CD4-positive, alpha-beta T cell (primary cell): ENCODE results near the gene TRPV6. TPM values are rescaled to one million over a fixed set of nuclear protein-coding genes. Genes with fewer than 3 reads are reported as not detected.

ENCODE experiments used
- ATAC-seq: fragments of 200-7000 bp; cut with Tn5 transposase; one replicate; pipeline ENCODE4 v1.10.0; 2022; ENCODE audit warnings: mild to moderate bottlenecking; ENCODE audit not compliant: poor library complexity
- CTCF ChIA-PET: fragments of 350-600 bp; sonication (Branson Sonifier 250); formaldehyde crosslinking; loops from one replicate; lab custom pipeline; 2021; ENCODE audit warnings: antibody characterized with exemption, inconsistent platforms; lab: Charles Lee
- POLR2A ChIA-PET: fragments of 350-600 bp; sonication (Branson Sonifier 250); formaldehyde crosslinking; loops from one replicate; lab custom pipeline; 2021; ENCODE audit warnings: antibody characterized with exemption, inconsistent platforms; lab: Charles Lee
- DNase-seq, 14 experiments: peaks; one replicate each; pipeline ENCODE4 v3.0.0-alpha.2; 2013 to 2020; ENCODE audit warnings: mixed read lengths in 2 of 14
- H3K27ac ChIP-seq, 2 donors: one replicate each; pipeline versions ENCODE4 v1.5.1 to v1.7.0; 2013; ENCODE audit warnings: low read length in 2 of 2, low read depth in 1 of 2, mild to moderate bottlenecking in 1 of 2
- H3K27me3 ChIP-seq, 2 experiments: 1 replicate in 1 of 2; 2 replicates in 1 of 2; pipeline versions ENCODE4 v1.6.1 to v1.7.0; 2013; ENCODE audit warnings: low read length in 2 of 2, control low read depth in 1 of 2, mild to moderate bottlenecking in 1 of 2, moderate library complexity in 1 of 2; ENCODE audit not compliant: insufficient read depth in 2 of 2, control insufficient read depth in 1 of 2
- H3K36me3 ChIP-seq: one replicate; pipeline ENCODE4 v1.6.1; 2013; ENCODE audit warnings: low read length, control low read depth; ENCODE audit not compliant: insufficient read depth
- H3K4me1 ChIP-seq: one replicate; pipeline ENCODE4 v1.6.1; 2013; ENCODE audit warnings: low read length, control low read depth; ENCODE audit not compliant: insufficient read depth
- H3K4me3 ChIP-seq: one replicate; pipeline ENCODE4 v1.5.1; 2013; ENCODE audit warnings: mild to moderate bottlenecking, low read length, moderate library complexity
- H3K9me3 ChIP-seq, 2 experiments: 1 replicate in 1 of 2; 2 replicates in 1 of 2; pipeline versions ENCODE4 v1.6.1 to v1.7.0; 2013; ENCODE audit warnings: low read length in 2 of 2, mild to moderate bottlenecking in 2 of 2, control low read depth in 1 of 2, moderate library complexity in 1 of 2; ENCODE audit not compliant: control insufficient read depth in 1 of 2, insufficient read depth in 1 of 2
- H3K27ac Mint-ChIP-seq: one replicate; pipeline ENCODE4 v1.8.0; 2020; ENCODE audit warnings: mixed read lengths
- H3K27me3 Mint-ChIP-seq: one replicate; pipeline ENCODE4 v1.8.0; 2021; ENCODE audit warnings: mixed read lengths
- H3K36me3 Mint-ChIP-seq: one replicate; pipeline ENCODE4 v1.8.0; 2021; ENCODE audit warnings: low read depth, mixed read lengths
- H3K4me1 Mint-ChIP-seq: one replicate; pipeline ENCODE4 v1.8.0; 2021; ENCODE audit warnings: low read depth, mixed read lengths
- H3K4me3 Mint-ChIP-seq: one replicate; pipeline ENCODE4 v1.8.0; 2020; ENCODE audit warnings: mild to moderate bottlenecking, mixed read lengths
- H3K9me3 Mint-ChIP-seq: one replicate; pipeline ENCODE4 v1.8.0; 2020; ENCODE audit warnings: mixed read lengths
- CTCF ChIP-seq: fragments of 200-600 bp; IDR thresholded peaks from one replicate; pipeline ENCODE4 v1.8.0; 2022; ENCODE audit warnings: antibody characterized with exemption, mild to moderate bottlenecking
- intact Hi-C, 2 experiments: fragments of 100-400 bp; cut with DNase I in 1 of 2; cut with micrococcal nuclease in 1 of 2; formaldehyde crosslinking; loops; one replicate each; pipeline versions ENCODE4 v1.15.1 to v1.9.0; 2023 to 2025; cut with DNase I, micrococcal nuclease
- total RNA-seq, 174 experiments: library from RNA in 2 of 174; stranded (reverse) in 2 of 174; gene quantifications; one replicate each; pipeline ENCODE4 v1.2.3 and lab custom pipeline; 2021 to 2026

Gene TRPV6
- total RNA-seq, 2 experiments from 2014 or later = not detected

GRCh38 chr7:142876236-142876960, 9.1 kb downstream of the TRPV6 start:
- Histone ChIP-seq H3K36me3 (no peaks in the 10 kb centered on the region), H3K9me3 (peaks cover 0 to 4% of the 10 kb centered on the region in 2 experiments), H3K4me1 (no peaks in the 10 kb centered on the region), H3K27ac (no peak overlapping the region), H3K4me3 (no peak overlapping the region), H3K27me3 (no peaks in the 10 kb centered on the region)
- ATAC-seq = no peak
- H3K36me3 Mint-ChIP-seq = peaks cover 9% of the 10 kb centered on the region
- peaks cover 5% of the 10 kb centered on the region for H3K27me3 Mint-ChIP-seq
- no peaks in the 10 kb centered on the region for H3K4me1 Mint-ChIP-seq
- H3K27ac Mint-ChIP-seq = no peak overlapping the region
- H3K4me3 Mint-ChIP-seq = no peak overlapping the region
- no peaks in the 10 kb centered on the region for H3K9me3 Mint-ChIP-seq
- ChIA-PET POLR2A (no interaction called here), CTCF (no interaction called here)
- DNase-seq = peak in 1 of 14 experiments; percentile 14
- no peak for TF ChIP-seq CTCF
- intact Hi-C loops = no loop called here

- Histone ChIP-seq H3K27ac (no peak overlapping the region), H3K27me3 (no peaks in the 10 kb centered on the region), H3K4me3 (no peak overlapping the region), H3K36me3 (peaks cover 3% of the 10 kb centered on the region), H3K4me1 (no peaks in the 10 kb centered on the region), H3K9me3 (peaks cover 0 to 4% of the 10 kb centered on the region in 2 experiments)
- ATAC-seq = no peak
- Mint-ChIP-seq H3K36me3 (peaks cover 13% of the 10 kb centered on the region), H3K9me3 (no peaks in the 10 kb centered on the region), H3K4me3 (no peak overlapping the region), H3K27me3 (peaks cover 5% of the 10 kb centered on the region), H3K4me1 (no peaks in the 10 kb centered on the region), H3K27ac (no peak overlapping the region)
- no peak for TF ChIP-seq CTCF
- no peak for DNase-seq
- CTCF ChIA-PET = interaction anchor here (1.8 kb wide), 1 partner anchor 21 kb away, joined by 3 read pairs; the partner anchor contains the start of gene EPHB6
- POLR2A ChIA-PET = no interaction called here
- intact Hi-C loops = no loop called here
These were observed 10.1 kb downstream of the TRPV6 start for GRCh38 chr7:142875456-142875855.

GRCh38 chr7:142874837-142875236, 10.7 kb downstream of the TRPV6 start:
- H3K36me3 ChIP-seq = peaks cover 7% of the 10 kb centered on the region
- H3K4me3 ChIP-seq = no peak overlapping the region
- ATAC-seq = no peak
- ChIA-PET CTCF (interaction anchor here (1.8 kb wide), 1 partner anchor 20 kb away, joined by 3 read pairs; the partner anchor contains the start of gene EPHB6), POLR2A (no interaction called here)
- peaks cover 0 to 4% of the 10 kb centered on the region in 2 experiments for H3K9me3 ChIP-seq
- no peaks in the 10 kb centered on the region for H3K4me1 ChIP-seq
- Mint-ChIP-seq H3K36me3 (peaks cover 19% of the 10 kb centered on the region), H3K4me1 (no peaks in the 10 kb centered on the region), H3K4me3 (no peak overlapping the region), H3K27ac (no peak overlapping the region), H3K27me3 (peaks cover 4% of the 10 kb centered on the region), H3K9me3 (no peaks in the 10 kb centered on the region)
- intact Hi-C loops = no loop called here
- DNase-seq = no peak
- H3K27me3 ChIP-seq = no peaks in the 10 kb centered on the region
- H3K27ac ChIP-seq = no peak overlapping the region
- no peak for TF ChIP-seq CTCF
